ENCODE results near the gene OTX2.

OTX2 gene

GRCh38 chr14:56799343-56799645 lies 11.0 kb downstream of the OTX2 start:
- no peak for TF ChIP-seq CTCF (IDR thresholded peaks at IDR 0.05; ENCODE audit: extremely low read depth, missing control alignments)
- no peak for DNase-seq (ENCODE audit: low spot score)

- no peak for DNase-seq (ENCODE audit: low spot score)
These were observed 11.6 kb downstream of the OTX2 start for GRCh38 chr14:56798447-56799342.

GRCh38 chr14:56797569-56798446 lies 12.5 kb downstream of the OTX2 start:
- TF ChIP-seq CTCF (IDR thresholded peaks at IDR 0.05; ENCODE audit: extremely low read depth, missing control alignments) = no peak
- no peak for DNase-seq (ENCODE audit: low spot score)

More at GRCh38 chr14:56798447-56799342, 11.6 kb downstream of the OTX2 start:
- no peak for TF ChIP-seq CTCF (IDR thresholded peaks at IDR 0.05; ENCODE audit: extremely low read depth, missing control alignments)

GRCh38 chr14:56797003-56797568 lies 13.2 kb downstream of the OTX2 start:
- TF ChIP-seq CTCF (IDR thresholded peaks at IDR 0.05; ENCODE audit: extremely low read depth, missing control alignments) = no peak
- no peak for DNase-seq (ENCODE audit: low spot score)

- no peak for DNase-seq (ENCODE audit: low spot score)
- no peak for TF ChIP-seq CTCF (IDR thresholded peaks at IDR 0.05; ENCODE audit: extremely low read depth, missing control alignments)
These were observed 14.0 kb downstream of the OTX2 start for GRCh38 chr14:56796259-56796658.

- TF ChIP-seq CTCF (IDR thresholded peaks at IDR 0.05; ENCODE audit: extremely low read depth, missing control alignments) = no peak
- DNase-seq (ENCODE audit: low spot score) = no peak
These were observed 15.0 kb downstream of the OTX2 start for GRCh38 chr14:56795284-56795622.

Measured in GM20000 (cell line).